HepG2 (cell line): Measurements from ENCODE around the gene HOXB4. TPM values are rescaled to one million over a fixed set of nuclear protein-coding genes. Genes with fewer than 3 reads are reported as not detected.

ENCODE experiments used
- ATAC-seq: fragments of 200-7000 bp; cut with Tn5 transposase; 3 replicates; pipeline ENCODE4 v1.9.1; 2020; ENCODE audit warnings: mild to moderate bottlenecking, moderate library complexity
- BruUV-seq: library from RNA; stranded (reverse); fragments of 400-500 nt; replicated peaks from 2 replicates; lab custom pipeline; 2021; lab: Mats Ljungman, UMichigan
- CTCF ChIA-PET: fragments of 300-600 bp; formaldehyde crosslinking; extraction: SDS; loops from one replicate; lab custom pipeline; 2021; ENCODE audit warnings: low total read pairs, inconsistent platforms, low intra/inter-chr PET ratio; lab: Yijun Ruan, JAX
- POLR2A ChIA-PET: fragments of 350-600 bp; sonication (Branson Sonifier 250); formaldehyde crosslinking; loops from one replicate; lab custom pipeline; 2020; ENCODE audit warnings: antibody characterized with exemption, inconsistent platforms; lab: Yijun Ruan, JAX
- DNase-seq: peaks from one replicate; pipeline ENCODE4 v3.0.0-alpha.2; 2015; ENCODE audit warnings: low spot score
- FAIRE-seq: peaks from 3 replicates; lab custom pipeline; 2011; peaks lifted over from hg19 to GRCh38; lab: Jason Lieb, UNC
- H2AFZ ChIP-seq: one replicate; pipeline ENCODE4 v1.6.1; 2011; ENCODE audit warnings: low read length, inconsistent platforms
- H3K27ac ChIP-seq: fragments of 300-600 bp; 3 replicates; pipeline ENCODE4 v1.8.0; 2011; ENCODE audit warnings: mixed run types, mild to moderate bottlenecking, mixed read lengths, low read length, inconsistent platforms; ENCODE audit not compliant: insufficient read depth; ENCODE audit errors: extremely low read length
- H3K27me3 ChIP-seq, 2 experiments: fragments of 200-600 bp in 1 of 2; 2 replicates in 1 of 2; 3 replicates in 1 of 2; pipeline versions ENCODE4 v1.6.0 to v1.8.0; 2011; ENCODE audit warnings: low read length in 2 of 2, mild to moderate bottlenecking in 2 of 2, moderate library complexity in 2 of 2, inconsistent platforms in 1 of 2; ENCODE audit not compliant: insufficient read depth in 2 of 2, control insufficient read depth in 1 of 2
- H3K36me3 ChIP-seq, 2 experiments: fragments of 200-600 bp in 1 of 2; replicated peaks in 1 of 2; 2 replicates in 1 of 2; 3 replicates in 1 of 2; pipeline versions ENCODE4 v1.5.1 to v1.8.0; 2011; ENCODE audit warnings: low read length in 2 of 2, inconsistent platforms in 1 of 2; ENCODE audit not compliant: insufficient read depth in 2 of 2, control insufficient read depth in 1 of 2
- H3K4me1 ChIP-seq: 2 replicates; pipeline ENCODE4 v1.5.1; 2012; ENCODE audit warnings: low read length, inconsistent platforms; ENCODE audit not compliant: insufficient read depth
- H3K4me2 ChIP-seq: 2 replicates; pipeline ENCODE4 v1.6.0; 2011; ENCODE audit warnings: low read depth, low read length, inconsistent platforms
- H3K4me3 ChIP-seq, 3 experiments: fragments of 200-600 bp in 1 of 3; sonication (generic), shearing (Covaris generic) in 1 of 3; replicated peaks in 1 of 3; 2 replicates each; pipeline ENCODE4 v1.5.1; 2011 to 2016; ENCODE audit warnings: low read length in 3 of 3, inconsistent platforms in 2 of 3, low read depth in 2 of 3, mild to moderate bottlenecking in 2 of 3, control low read depth in 1 of 3, mixed read lengths in 1 of 3; ENCODE audit not compliant: insufficient read depth in 1 of 3
- H3K79me2 ChIP-seq: one replicate; pipeline ENCODE4 v1.6.1; 2011; ENCODE audit warnings: low read length, inconsistent platforms; ENCODE audit not compliant: insufficient read depth
- H3K9ac ChIP-seq: 2 replicates; pipeline ENCODE4 v1.6.0; 2011; ENCODE audit warnings: mild to moderate bottlenecking, low read depth, low read length, inconsistent platforms; ENCODE audit not compliant: insufficient read depth
- H3K9me3 ChIP-seq: 2 replicates; pipeline ENCODE4 v1.5.1; 2012; ENCODE audit warnings: mild to moderate bottlenecking, low read length
- H4K20me1 ChIP-seq: 2 replicates; pipeline ENCODE4 v1.6.0; 2011; ENCODE audit warnings: inconsistent platforms, mild to moderate bottlenecking, low read length, moderate library complexity; ENCODE audit not compliant: insufficient read depth
- AHR ChIP-seq: IDR thresholded peaks from 2 replicates; pipeline ENCODE4 v1.6.1; 2018; ENCODE audit warnings: missing genetic modification reagents, missing compliant biosample characterization
- CCAR2 ChIP-seq: fragments of 200-400 bp; formaldehyde crosslinking; optimal IDR thresholded peaks from 2 replicates; pipeline ENCODE3; 2018; ENCODE audit warnings: low read depth, mild to moderate bottlenecking, low read length, moderate library complexity
- EZH2 ChIP-seq: conservative IDR thresholded peaks from 2 replicates; pipeline ENCODE4 v1.6.1; 2012; ENCODE audit warnings: mild to moderate bottlenecking, low read depth, low read length, moderate library complexity
- HIVEP1 ChIP-seq: sonication (generic); formaldehyde crosslinking; IDR thresholded peaks from 2 replicates; pipeline ENCODE4 v1.4.0; 2020; ENCODE audit warnings: mild to moderate bottlenecking, missing genetic modification reagents
- HNRNPLL ChIP-seq: fragments of 200-400 bp; formaldehyde crosslinking; IDR thresholded peaks from 2 replicates; pipeline ENCODE4 v1.6.1; 2017; ENCODE audit warnings: mild to moderate bottlenecking, low read depth, low read length; ENCODE audit not compliant: poor library complexity, severe bottlenecking
- HOXD1 ChIP-seq: sonication (generic); formaldehyde crosslinking; IDR thresholded peaks from 2 replicates; pipeline ENCODE4 v1.5.0; 2020; ENCODE audit warnings: missing genetic modification reagents
- KDM5B ChIP-seq: sonication (generic); formaldehyde crosslinking; IDR thresholded peaks from 2 replicates; pipeline ENCODE4 v1.4.0; 2020; ENCODE audit warnings: missing genetic modification reagents, mild to moderate bottlenecking, borderline replicate concordance
- MAFG ChIP-seq: sonication (generic); formaldehyde crosslinking; IDR thresholded peaks from 2 replicates; pipeline ENCODE4 v1.5.1; 2020; ENCODE audit warnings: mild to moderate bottlenecking, missing genetic modification reagents
- MTF2 ChIP-seq: sonication (generic); formaldehyde crosslinking; IDR thresholded peaks from 2 replicates; pipeline ENCODE4 v1.5.0; 2020; ENCODE audit warnings: missing genetic modification reagents, borderline replicate concordance
- NFE2L1 ChIP-seq: sonication (generic); formaldehyde crosslinking; IDR thresholded peaks from 2 replicates; pipeline ENCODE4 v1.4.0; 2020; ENCODE audit warnings: missing genetic modification reagents, mild to moderate bottlenecking, borderline replicate concordance
- PLRG1 ChIP-seq: fragments of 450-650 bp; conservative IDR thresholded peaks from 2 replicates; pipeline ENCODE4 v1.6.1; 2016
- RARA ChIP-seq: IDR thresholded peaks from 2 replicates; pipeline ENCODE4 v1.6.1; 2016; ENCODE audit warnings: missing genetic modification reagents, missing compliant biosample characterization
- SMARCC2 ChIP-seq: fragments of 450-650 bp; IDR thresholded peaks from 2 replicates; pipeline ENCODE4 v1.6.1; 2017; ENCODE audit warnings: antibody characterized with exemption, mild to moderate bottlenecking
- ZBTB3 ChIP-seq: sonication (generic); formaldehyde crosslinking; IDR thresholded peaks from 2 replicates; pipeline ENCODE4 v1.4.0; 2020; ENCODE audit warnings: low read depth, mild to moderate bottlenecking, moderate library complexity, missing genetic modification reagents, borderline replicate concordance
- ZNF143 ChIP-seq: sonication (generic); formaldehyde crosslinking; IDR thresholded peaks from 2 replicates; pipeline ENCODE4 v1.4.0; 2020; ENCODE audit warnings: missing genetic modification reagents
- ZNF326 ChIP-seq: sonication (generic); formaldehyde crosslinking; IDR thresholded peaks from 2 replicates; pipeline ENCODE4 v1.4.0; 2020; ENCODE audit warnings: missing genetic modification reagents, borderline replicate concordance
- ZNF557 ChIP-seq: sonication (generic); formaldehyde crosslinking; IDR thresholded peaks from 2 replicates; pipeline ENCODE4 v1.4.0; 2020; ENCODE audit warnings: missing genetic modification reagents
- ZNF768 ChIP-seq: sonication (generic); formaldehyde crosslinking; IDR thresholded peaks from 2 replicates; pipeline ENCODE4 v1.4.0; 2020; ENCODE audit warnings: missing genetic modification reagents
- WGBS: methylation state at CpG from one replicate; pipeline ENCODE4 v1.1.6; 2017; ENCODE audit warnings: low lambda C conversion rate; 5-methylcytosine and 5-hydroxymethylcytosine counted together
- in situ Hi-C: cut with HindIII; loops from 2 replicates; pipeline ENCODE4 v1.10.0; 2017; ENCODE audit warnings: low pct_unique_long_range_greater_than_20kb; ENCODE audit not compliant: extremely low pct_ligation_motif_present
- intact Hi-C: fragments of 100-400 bp; cut with micrococcal nuclease; formaldehyde crosslinking; loops from one replicate; pipeline ENCODE4 v1.10.0; 2022; ENCODE audit not compliant: unreplicated experiment
- polyA plus RNA-seq, 8 experiments: library from polyadenylated mRNA; depleted of rRNA in 3 of 8; stranded (reverse) in 7 of 8; unstranded in 1 of 8; fragments of >200 nt; fragmentation: Illumina TruSeq in 4 of 8; extraction: Trizol in 4 of 8; gene quantifications; 2 replicates each; pipeline versions ENCODE4 v1.2.1 to v1.2.3, GENCODE V29; 2011 to 2016; ENCODE audit warnings: low read depth in 4 of 8, missing spikeins in 1 of 8, mixed read lengths in 1 of 8; ENCODE audit not compliant: insufficient read depth in 1 of 8
- total RNA-seq, 5 experiments: library from RNA; depleted of rRNA; stranded (reverse); fragments of >200 nt; fragmentation: Illumina TruSeq; extraction: Trizol; gene quantifications; 2 replicates each; pipeline ENCODE4 v1.2.3, GENCODE V29; 2016; ENCODE audit warnings: low read depth in 1 of 5
- TF ChIP-seq, protein P1 (sequence below): sonication (generic); formaldehyde crosslinking; IDR thresholded peaks from 2 replicates; pipeline ENCODE4 v1.5.1; 2020; ENCODE audit warnings: mild to moderate bottlenecking, missing genetic modification reagents, moderate library complexity

Gene HOXB4
- total and polyA plus RNA-seq, 2 of the 13 experiments (the other 11 are each of a cell fraction or from before 2014, with no cell fraction given), result not detected

GRCh38 chr17:48613862-48614694 is 35.9 kb upstream of the HOXB4 start:
- CTCF ChIA-PET, result no interaction called here
- Histone ChIP-seq H3K9ac (no peak overlapping the region), H3K4me1 (peaks cover 23% of the 10 kb centered on the region)

More at GRCh38 chr17:48613862-48614694, 35.9 kb upstream of the HOXB4 start:
- Histone ChIP-seq H3K27me3 (peaks cover 33 to 97% of the 10 kb centered on the region in 2 experiments), H3K79me2 (no peaks in the 10 kb centered on the region), H2AFZ (no peak overlapping the region), H3K36me3 (no peaks in the 10 kb centered on the region), H3K9me3 (no peaks in the 10 kb centered on the region), H3K27ac (no peak overlapping the region), H3K4me3 (no peak overlapping the region), H3K4me2 (no peak overlapping the region), H4K20me1 (peaks cover 6% of the 10 kb centered on the region; the same call in 1 of the 2 replicates)
- TF ChIP-seq ZNF326 (no peak), HIVEP1 (CRISPR knock-in tag) (no peak), ZBTB3 (CRISPR knock-in tag) (no peak), ZNF143 (CRISPR knock-in tag) (no peak), CCAR2 (no peak), EZH2 (peak; percentile 99), ZNF768 (CRISPR knock-in tag) (peak; percentile 35; the same call in 1 of the 2 replicates), KDM5B (CRISPR knock-in tag) (no peak), HOXD1 (no peak), MAFG (no peak), ZNF557 (CRISPR knock-in tag) (no peak), PLRG1 (no peak), AHR (CRISPR knock-in tag) (no peak), RARA (CRISPR knock-in tag) (no peak), SMARCC2 (no peak), HNRNPLL (peak; percentile 36), MTF2 (CRISPR knock-in tag) (peak; percentile 62; the same call in 1 of the 2 replicates), NFE2L1 (CRISPR knock-in tag) (no peak)
- TF ChIP-seq, protein P1, sequence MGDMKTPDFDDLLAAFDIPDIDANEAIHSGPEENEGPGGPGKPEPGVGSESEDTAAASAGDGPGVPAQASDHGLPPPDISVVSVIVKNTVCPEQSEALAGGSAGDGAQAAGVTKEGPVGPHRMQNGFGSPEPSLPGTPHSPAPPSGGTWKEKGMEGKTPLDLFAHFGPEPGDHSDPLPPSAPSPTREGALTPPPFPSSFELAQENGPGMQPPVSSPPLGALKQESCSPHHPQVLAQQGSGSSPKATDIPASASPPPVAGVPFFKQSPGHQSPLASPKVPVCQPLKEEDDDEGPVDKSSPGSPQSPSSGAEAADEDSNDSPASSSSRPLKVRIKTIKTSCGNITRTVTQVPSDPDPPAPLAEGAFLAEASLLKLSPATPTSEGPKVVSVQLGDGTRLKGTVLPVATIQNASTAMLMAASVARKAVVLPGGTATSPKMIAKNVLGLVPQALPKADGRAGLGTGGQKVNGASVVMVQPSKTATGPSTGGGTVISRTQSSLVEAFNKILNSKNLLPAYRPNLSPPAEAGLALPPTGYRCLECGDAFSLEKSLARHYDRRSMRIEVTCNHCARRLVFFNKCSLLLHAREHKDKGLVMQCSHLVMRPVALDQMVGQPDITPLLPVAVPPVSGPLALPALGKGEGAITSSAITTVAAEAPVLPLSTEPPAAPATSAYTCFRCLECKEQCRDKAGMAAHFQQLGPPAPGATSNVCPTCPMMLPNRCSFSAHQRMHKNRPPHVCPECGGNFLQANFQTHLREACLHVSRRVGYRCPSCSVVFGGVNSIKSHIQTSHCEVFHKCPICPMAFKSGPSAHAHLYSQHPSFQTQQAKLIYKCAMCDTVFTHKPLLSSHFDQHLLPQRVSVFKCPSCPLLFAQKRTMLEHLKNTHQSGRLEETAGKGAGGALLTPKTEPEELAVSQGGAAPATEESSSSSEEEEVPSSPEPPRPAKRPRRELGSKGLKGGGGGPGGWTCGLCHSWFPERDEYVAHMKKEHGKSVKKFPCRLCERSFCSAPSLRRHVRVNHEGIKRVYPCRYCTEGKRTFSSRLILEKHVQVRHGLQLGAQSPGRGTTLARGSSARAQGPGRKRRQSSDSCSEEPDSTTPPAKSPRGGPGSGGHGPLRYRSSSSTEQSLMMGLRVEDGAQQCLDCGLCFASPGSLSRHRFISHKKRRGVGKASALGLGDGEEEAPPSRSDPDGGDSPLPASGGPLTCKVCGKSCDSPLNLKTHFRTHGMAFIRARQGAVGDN (CRISPR knock-in tag), result no peak
- ATAC-seq (no peak), FAIRE-seq (no peak), DNase-seq (no peak)
- POLR2A ChIA-PET, result no interaction called here
- in situ Hi-C loops (loop anchor here (5.0 kb wide), 1 partner anchor 587 kb away; no protein-coding TSS in a partner anchor), intact Hi-C loops (loop anchor here (2.0 kb wide), 1 partner anchor 461 kb away; no protein-coding TSS in a partner anchor)
- WGBS, result 28% methylated on average over 45 of the region's 55 CpGs
- BruUV-seq, result no TSS peak
